Measurements from ENCODE around the gene TGFA.

Gene TGFA

DNA sequence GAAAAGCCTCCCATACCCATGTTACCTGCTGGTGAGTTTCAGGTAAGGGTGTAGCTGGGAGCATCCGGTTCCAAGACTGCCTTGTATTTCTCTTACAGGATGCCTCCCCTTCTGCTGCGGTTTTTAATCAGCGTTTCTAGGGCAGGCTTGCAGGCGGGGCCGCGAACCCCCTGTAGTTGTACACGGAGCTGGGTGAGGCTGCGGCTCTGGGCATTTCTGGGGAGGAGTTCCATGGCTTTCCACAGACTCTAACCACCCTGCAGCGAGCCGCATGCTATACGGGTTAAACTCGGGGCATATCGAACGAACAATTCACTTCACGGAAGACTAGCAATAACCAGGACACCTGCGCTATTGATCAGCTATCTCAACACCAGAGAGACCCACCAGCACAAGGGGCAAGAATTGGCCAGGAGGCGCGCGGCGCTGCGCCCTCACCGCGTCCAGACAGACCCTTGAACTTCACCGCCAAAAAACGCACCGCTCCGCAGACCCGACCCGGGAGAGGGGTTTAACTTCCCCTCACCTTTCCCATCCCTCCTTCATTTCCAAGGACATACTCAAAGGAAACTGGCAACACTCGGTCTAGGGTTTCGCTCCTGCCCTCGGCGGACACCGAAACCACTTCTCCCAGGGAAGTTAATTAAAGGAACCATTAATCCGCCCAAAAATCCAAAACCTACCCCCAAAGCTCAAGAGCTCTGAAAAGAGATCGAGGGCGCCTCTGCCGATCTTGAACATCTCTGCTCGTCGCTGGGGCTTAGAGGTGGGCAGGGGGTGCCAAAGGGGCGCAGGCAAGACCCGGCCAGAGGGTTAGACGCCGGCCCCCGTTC is 909 bp downstream of the TGFA start:
- DNase-seq (ENCODE audit: low read depth): no peak

DNA sequence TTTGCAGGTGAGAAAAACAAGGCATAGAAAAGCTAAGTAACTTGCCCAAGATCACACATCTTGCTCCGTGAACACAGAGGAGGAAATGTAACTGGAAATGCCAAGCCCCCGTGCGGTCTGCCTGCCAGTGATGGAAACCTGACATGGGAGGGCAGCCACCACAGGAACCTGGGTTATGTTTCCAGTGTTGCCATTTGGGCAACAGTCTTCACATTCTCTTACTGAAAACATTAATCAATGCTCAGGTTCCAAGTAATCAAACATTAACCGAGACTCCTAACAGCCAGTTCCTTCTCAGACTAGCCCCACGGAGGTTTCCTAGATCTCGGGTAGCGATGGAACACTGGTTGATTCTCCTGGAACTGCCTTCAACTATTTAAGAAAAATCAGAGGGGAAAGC is 2.5 kb downstream of the TGFA start:
- no peak for DNase-seq (ENCODE audit: low read depth)

DNA sequence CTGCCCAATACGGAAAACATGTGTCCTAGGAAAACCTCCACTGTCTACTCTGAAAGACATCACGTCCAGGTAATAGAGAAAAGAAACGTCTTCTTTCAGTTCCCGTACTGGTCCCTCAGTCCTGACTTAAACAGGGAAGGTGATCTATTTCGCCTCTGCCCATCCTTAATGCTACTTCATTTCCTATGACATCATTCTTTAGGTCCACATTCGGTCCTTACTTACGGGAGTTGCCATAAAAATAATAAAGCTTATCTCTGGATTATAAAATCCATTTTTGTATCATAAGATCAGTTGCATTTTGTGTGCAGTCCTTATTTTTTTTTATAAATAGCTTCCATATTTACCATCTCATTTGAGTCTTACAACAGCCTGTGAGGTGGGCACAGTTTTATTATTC is 3.7 kb downstream of the TGFA start:
- no peak for DNase-seq (ENCODE audit: low read depth)

DNA sequence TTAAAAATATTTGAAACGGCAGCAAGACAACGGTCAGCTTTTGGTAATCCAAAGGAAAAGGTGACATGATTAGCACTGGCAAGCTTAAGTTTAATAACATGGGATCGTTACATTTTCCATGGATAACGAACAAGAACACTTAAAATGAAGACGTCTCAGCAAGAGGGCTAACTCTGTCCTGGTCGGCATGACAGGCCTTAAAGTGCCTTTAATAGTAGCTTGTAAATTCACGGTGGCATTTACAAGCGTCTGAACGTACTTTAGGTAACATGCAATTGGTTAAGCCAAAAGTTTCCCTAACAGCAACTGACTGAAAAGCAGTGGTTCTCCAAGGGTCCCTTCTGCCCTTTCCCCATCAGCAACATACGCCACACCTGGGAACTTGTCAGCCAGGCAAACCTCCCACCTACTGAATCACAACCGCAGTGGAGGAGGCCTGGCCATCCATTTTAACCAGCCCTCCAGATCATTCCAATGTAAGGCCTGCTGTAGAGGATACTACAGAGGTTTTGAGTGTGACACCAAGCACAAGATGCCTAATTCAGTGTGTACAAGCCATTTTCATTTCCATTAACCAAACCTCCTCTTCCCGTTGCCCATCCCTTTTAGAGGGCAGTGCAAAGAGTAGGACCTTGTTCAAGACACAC is 4.4 kb downstream of the TGFA start:
- DNase-seq (ENCODE audit: low read depth): no peak

DNA sequence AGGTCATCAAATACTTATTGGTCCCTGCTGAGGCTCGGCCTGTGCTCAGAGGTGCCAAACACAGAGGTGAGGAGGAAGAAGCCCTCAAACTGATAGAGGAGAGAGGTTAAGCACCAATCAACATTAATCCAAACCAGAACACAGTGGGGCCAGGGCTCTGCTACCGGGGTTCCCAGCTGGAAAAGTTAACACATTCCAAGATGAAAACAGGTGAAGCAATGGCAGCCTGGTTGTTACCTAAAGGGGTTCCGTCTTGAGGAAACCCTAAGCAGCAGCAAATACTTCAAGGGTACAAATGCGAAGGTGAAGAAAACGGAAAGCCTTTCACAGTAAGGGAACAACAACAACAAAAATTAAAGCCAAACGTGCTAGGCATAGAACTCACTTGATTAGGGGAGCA is 5.4 kb downstream of the TGFA start:
- DNase-seq (ENCODE audit: low read depth): no peak

DNA sequence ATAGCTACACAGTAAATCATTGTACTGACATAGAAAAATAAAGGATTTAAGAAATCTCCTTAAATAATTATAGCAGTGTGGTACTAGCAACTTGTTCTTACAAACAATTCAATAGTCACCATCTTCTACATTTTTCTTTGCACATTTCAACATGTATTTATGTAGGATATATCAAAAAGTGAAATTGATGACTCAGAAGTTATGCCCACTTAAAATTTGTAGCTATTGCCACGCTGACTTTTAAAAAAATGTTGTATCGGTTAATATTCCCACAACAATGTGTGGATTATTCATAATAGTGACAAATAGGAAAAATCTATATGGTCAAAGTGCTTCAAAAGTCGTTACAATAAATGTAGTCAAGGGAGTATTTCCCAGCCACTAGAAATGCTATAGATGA is 6.7 kb downstream of the TGFA start:
- no peak for DNase-seq (ENCODE audit: low read depth)

DNA sequence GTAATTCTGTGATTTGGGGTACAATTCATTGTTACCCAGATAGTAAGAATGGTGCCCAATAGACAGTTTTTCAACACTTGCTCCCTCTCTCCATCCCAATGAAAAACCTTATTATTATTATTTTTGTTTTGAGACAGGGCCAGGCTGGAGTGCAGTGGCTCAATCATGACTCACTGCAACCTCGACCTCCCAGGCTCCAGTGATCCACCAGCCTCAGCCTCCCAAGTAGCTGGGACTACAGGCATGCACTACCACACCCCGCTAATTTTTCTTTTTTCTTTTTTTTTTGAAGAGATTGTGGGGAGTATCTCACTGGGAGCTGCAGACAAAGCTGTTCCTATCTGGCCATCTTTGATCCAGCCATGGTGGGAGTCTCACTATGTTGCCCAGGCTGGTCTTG is 7.2 kb downstream of the TGFA start:
- DNase-seq (ENCODE audit: low read depth): no peak

DNA sequence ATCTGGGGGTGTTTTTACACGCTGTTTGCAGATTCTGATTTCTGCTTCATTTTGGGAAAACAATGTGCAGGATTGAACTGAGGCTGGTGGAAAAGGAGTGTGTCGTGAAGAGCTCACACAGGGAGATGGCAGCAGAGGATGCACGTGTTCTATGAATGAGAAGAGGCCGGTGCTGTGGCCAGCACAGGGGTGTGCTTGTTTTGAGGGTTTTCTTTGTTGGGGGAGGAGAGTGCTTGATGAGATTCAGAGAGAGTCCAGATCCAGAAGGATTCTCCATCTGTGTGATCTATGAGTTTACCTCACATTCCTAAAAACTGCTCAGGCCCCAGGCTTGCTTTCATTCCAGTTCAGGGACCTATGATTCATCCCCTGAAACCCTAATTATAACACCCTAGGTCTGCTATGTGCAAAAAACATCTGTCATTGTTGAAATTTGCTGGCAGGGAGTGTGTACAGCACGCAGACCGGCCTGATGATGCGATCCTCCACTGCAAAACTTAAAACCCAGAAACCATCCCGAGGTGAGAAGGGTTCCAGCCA is 12.1 kb downstream of the TGFA start:
- DNase-seq (ENCODE audit: low read depth): peak; percentile 51

DNA sequence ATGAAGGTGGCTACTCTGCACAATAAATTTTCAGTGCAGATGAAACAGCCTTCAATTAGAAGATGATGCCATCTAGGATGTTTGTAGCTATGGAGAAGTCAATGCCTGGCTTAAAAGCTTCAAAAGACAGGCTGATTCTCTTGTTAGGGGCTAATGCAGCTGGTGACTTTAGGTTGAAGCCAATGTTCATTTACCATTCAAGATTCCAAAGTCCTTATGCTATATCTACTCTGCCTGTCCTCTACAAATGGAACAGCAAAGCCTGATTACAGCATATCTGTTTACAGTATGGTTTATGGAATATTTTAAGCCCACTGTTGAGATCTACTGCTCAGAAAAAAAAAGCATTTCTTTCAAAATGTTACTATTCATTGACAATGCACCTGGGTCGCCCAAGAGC is 15.8 kb downstream of the TGFA start:
- no peak for DNase-seq (ENCODE audit: low read depth)

DNA sequence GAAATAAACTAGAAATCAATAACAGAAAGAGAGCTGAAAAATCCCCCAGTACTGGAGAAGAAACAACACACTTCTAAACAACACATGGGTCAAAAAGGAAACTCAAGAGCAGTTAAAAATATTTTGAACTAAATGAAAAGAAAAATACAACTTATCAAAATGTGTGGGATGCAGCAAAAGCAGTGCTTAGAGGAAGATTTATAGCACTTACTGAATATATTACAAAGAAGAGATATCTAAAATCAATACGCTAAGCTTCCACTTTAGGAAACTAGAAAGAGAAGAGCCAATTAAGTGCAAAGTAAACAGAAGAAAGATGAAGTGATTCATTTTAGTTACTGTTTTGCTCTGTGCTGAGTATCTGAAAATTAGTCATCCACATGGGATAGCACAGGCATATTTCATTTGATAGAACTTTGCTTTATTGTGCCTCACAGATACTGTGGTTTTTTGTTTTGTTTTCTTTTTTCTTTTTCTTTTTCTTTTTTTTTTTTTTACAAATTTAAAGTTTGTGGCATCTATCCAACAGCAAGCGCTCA is 17.0 kb downstream of the TGFA start:
- no peak for DNase-seq (ENCODE audit: low read depth)

DNA sequence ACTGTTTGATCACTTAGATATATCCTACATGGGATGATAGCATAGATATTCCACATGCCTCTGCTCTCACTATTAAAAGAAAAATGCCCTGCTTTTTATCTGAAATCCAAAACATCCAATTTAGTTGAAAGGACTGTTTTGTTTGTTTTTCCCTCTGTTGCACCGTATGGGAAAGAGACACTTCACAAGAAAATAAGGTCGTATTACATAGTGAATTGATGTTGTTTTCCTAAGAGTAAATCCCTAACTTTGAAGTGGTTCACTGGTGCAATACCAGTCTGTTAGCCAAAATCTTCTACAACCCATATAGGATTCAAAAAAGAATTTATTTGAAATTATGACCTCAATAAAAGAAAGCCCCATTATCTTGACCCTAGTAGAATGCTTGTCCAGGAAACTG is 18.1 kb downstream of the TGFA start:
- no peak for DNase-seq (ENCODE audit: low read depth)

DNA sequence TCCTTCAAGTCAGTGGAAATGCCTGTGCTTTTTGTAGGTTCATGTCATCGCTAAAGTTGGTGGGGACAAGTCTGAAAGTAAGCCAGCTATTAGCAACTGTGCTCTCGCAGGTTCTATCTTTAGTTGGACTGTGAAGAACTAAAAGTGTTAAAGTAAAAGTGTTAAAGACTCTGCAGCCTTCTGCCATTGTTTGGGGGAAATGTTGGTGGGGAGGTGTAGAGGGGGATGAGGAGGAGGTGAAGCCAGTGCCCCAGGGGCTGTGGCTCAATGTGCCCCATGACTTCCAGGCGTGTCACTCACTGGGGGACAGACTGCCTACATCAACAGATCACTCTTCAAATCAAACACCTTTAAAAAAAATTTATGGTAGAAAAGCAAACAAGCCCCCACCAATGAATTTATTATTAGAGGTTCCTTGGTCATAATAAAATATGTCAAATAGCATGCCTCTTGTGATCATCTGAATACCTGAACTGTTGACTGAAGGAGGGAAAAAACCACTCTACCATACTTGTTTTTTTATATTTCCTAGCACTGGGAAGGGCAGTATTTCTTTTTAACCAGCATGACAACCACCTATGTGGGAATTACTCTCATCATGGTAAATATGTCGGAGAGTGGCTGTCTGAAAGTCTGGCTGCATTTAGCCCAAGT is 19.3 kb downstream of the TGFA start:
- no peak for DNase-seq (ENCODE audit: low read depth)

DNA sequence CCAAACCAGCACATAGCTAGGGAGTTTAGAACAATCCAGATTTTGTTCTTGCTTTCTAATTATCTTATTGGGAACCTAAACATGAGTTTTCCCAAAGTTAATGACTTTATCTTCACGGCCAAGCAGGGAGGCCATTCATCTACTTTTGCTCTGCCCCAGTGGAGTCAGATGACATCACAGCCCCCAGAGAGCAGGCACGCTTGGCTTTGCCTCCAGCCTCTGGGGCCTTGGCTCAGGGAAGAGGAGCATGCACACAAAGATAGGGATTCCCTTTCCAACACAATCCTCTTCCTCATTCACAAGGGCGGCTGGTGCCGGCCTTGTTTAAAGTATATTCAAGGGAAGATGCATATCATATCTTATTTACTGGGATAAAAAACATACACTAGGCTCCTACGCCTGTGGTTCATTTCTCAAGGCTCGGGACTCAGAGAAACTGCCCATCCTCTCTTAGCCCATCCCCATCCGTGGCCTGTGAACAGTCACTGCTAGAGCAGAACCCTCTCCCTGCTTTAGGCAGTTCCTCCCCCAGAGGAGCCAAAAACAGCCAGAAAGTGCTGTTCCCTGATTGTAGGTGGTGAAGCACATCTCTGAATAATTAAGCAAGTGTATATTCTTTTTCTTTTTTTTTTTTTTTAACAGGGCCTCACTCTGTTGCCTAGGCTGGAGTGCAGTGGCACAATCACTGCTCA is 21.2 kb downstream of the TGFA start:
- DNase-seq (ENCODE audit: low read depth): no peak

DNA sequence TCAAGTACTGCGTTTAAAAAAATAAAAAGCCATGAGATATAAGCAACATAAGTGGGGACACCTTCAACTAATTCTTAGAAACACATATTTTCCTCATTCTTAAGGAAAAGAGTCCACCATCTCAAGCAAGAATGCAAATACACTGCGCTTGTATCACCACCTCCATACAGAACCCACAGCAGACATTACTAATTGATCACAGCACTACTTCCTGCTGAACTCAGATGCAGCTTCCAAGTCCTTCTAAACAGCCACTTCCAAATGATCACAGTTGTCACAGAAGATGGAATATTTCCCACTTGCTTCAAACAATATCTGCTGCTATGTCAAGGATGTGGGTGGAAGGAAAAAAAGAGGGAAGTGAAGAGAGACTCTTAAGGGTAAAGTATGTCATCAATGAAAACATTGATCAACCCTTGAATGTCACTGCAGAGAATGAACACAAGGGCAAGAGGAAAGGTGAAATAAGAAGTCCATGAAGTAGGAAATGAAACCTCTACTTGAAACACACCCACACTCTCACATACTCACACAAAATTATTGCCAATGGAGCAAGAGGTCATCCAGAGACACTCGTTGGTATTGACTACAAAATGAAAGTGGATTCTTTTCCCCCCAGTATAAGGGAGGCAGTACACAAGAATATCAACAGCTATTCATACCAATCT is 22.1 kb downstream of the TGFA start:
- no peak for DNase-seq (ENCODE audit: low read depth)

DNA sequence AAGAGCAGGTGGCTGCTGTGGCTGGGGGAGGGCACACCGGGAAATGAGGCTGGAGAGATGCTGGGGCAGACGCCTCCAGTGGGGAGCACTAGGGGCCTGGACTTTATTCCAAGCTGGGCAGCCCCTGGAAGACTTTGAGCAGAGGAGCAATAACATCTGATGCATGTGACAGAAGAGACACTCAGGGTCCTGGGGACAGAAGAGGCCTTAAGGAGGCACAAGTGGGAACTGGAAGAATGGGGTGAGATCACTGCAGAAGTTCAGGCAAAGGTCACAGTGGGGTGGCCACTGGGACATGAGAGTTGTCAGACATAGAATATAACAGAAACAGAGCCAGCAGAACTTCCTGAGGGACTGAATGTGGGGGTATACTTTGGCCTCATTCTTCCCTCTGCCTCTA is 24.0 kb downstream of the TGFA start:
- no peak for DNase-seq (ENCODE audit: low read depth)

DNA sequence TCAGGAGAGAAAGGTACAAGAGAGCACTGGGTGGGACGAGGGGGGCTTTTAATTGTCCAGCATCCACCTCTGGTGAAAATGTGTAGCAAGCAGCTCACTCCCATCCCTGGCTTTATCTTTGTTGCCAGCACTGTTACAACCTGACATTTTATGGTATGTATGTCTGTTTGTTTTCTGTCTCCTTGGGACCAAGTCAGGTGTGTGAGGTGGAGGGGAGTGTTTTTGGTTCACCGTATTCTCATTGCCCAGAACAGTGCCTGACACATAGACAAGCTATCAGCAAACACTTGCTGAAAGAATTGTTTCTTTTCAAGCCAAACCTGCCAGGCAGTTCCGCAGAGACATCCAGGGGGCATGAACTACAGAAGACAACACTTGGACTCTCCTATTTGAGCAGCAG is 24.7 kb downstream of the TGFA start:
- no peak for DNase-seq (ENCODE audit: low read depth)

DNA sequence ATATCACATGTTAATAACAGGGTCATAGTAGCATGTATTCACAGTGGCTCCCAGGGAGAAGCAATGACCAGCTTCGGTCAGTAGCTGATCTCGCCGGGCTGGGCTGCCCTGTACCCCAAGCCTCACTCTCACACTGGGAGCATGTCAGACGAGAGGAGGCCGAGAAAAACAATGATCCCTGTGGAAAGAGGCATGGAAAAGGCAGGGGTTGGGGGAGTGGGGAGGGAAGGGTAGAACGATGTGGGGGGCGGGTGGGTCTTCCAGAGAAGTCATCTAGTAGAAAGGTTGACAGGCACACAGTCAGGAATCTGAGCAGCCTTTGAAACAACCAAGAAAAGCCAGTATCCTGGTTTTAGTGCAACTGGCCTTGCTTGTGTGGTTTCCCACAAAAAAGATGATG is 25.4 kb downstream of the TGFA start:
- no peak for DNase-seq (ENCODE audit: low read depth)

DNA sequence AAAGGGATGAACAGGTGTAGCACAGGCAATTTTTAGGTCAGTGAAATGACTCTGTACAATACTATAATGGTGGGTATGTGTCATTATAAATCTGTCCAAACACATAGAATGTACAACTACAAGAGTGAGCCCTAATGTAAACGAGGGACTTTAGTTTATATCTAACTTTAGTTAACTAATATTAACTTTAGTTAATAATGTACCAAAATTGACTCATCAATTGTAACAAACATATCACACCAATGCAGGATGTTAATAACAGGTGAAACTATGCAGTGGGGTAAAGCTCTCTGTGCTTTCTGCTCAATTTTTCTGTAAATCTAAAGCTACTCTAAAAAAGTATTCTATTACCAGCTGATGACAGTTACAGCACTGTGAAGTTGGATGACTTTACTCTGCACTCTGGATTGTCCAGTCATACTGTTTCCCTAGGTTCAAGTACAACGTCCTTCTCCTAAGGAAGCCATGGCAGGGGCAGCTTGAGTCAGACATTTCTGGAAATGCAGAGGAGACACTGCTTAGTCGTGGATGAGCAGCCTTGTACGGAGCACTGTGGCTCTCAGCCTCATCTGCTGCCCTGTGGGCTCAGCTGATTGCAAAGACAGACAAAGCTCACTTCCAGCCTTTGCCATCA is 26.1 kb downstream of the TGFA start:
- no peak for DNase-seq (ENCODE audit: low read depth)

DNA sequence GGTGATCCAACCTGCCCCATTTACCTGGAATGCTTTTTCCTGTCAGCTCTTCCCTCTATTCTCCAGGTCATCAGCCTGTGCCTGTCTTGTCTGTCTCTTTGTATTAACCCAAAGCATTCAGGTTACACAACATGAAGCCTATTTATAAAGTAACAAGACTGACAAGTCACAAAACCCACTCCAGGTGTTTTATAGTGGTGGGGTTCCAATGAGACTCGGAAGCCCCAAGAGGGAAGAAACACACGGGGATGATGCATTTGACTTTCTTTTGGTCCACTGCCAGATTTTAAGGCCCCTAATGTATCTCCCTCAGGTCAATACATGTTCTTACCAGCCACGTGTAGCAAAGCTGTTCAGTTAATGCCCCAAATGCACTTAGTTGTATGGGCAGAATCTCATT is 27.5 kb downstream of the TGFA start:
- no peak for DNase-seq (ENCODE audit: low read depth)

DNA sequence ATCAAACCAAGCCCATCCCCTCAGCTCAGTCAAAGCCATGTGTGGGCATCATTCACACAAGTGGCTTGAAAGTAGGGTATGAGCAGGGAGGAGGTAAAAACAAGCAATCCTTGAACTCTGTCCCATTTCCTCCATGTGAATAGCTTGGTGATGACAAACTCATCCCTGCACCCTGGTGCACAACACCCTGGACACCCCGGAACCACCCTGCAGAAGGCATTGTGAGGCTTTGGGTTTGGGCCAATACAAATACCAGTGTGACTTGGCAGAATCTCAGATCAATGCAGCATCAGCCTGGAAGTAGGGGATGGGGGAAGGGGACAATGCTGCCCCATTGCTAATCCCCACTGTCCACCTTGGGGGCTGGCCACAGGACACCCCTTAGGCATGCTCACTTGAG is 28.6 kb downstream of the TGFA start:
- DNase-seq (ENCODE audit: low read depth): peak; percentile 68
